ENCODE data around the gene RBM19. TPM values are rescaled to one million over a fixed set of nuclear protein-coding genes. Genes with fewer than 3 reads are reported as not detected.

Gene RBM19
- total RNA-seq, 2 experiments from 2014 or later, result 41.7 to 42.6 TPM

- Mint-ChIP-seq H3K4me3 (no peak overlapping the region), H3K36me3 (peaks cover 2% of the 10 kb centered on the region), H3K27ac (no peak overlapping the region), H3K9me3 (no peaks in the 10 kb centered on the region), H3K27me3 (no peaks in the 10 kb centered on the region), H3K4me1 (no peaks in the 10 kb centered on the region)
- DNase-seq (no peak), ATAC-seq (ENCODE audit: low read depth) (no peak)
- POLR2A ChIA-PET, result no interaction called here
Measured at GRCh38 chr12:113891739-113892520, 74.2 kb downstream of the RBM19 start.

- H3K4me3 Mint-ChIP-seq, result no peak overlapping the region
- no peaks in the 10 kb centered on the region for H3K27me3 Mint-ChIP-seq
- no peak for DNase-seq
- no peaks in the 10 kb centered on the region for H3K4me1 Mint-ChIP-seq
- ATAC-seq (ENCODE audit: low read depth), result no peak
- POLR2A ChIA-PET, result no interaction called here
- no peaks in the 10 kb centered on the region for H3K9me3 Mint-ChIP-seq
- peaks cover 2% of the 10 kb centered on the region for H3K36me3 Mint-ChIP-seq
- no peak overlapping the region for H3K27ac Mint-ChIP-seq
Measured at GRCh38 chr12:113891167-113891692, 74.9 kb downstream of the RBM19 start.

GRCh38 chr12:113889891-113890581 lies 76.1 kb downstream of the RBM19 start:
- H3K36me3 Mint-ChIP-seq, result peaks cover 2% of the 10 kb centered on the region
- no peak for DNase-seq
- H3K9me3 Mint-ChIP-seq, result no peaks in the 10 kb centered on the region
- H3K27ac Mint-ChIP-seq, result no peak overlapping the region
- no peak overlapping the region for H3K4me3 Mint-ChIP-seq
- no peaks in the 10 kb centered on the region for H3K4me1 Mint-ChIP-seq
- H3K27me3 Mint-ChIP-seq, result no peaks in the 10 kb centered on the region
- ATAC-seq (ENCODE audit: low read depth), result no peak
- POLR2A ChIA-PET, result no interaction called here

GRCh38 chr12:113889076-113889475 lies 77.0 kb downstream of the RBM19 start:
- Mint-ChIP-seq H3K9me3 (no peaks in the 10 kb centered on the region), H3K27ac (no peak overlapping the region), H3K27me3 (no peaks in the 10 kb centered on the region), H3K36me3 (peaks cover 2% of the 10 kb centered on the region), H3K4me3 (no peak overlapping the region), H3K4me1 (no peaks in the 10 kb centered on the region)
- no peak for DNase-seq
- no peak for ATAC-seq (ENCODE audit: low read depth)
- POLR2A ChIA-PET, result no interaction called here

- POLR2A ChIA-PET, result no interaction called here
- ATAC-seq (ENCODE audit: low read depth) (no peak), DNase-seq (no peak)
- H3K4me3 Mint-ChIP-seq, result no peak overlapping the region
- peaks cover 2% of the 10 kb centered on the region for H3K36me3 Mint-ChIP-seq
- no peak overlapping the region for H3K27ac Mint-ChIP-seq
- H3K9me3 Mint-ChIP-seq, result no peaks in the 10 kb centered on the region
- H3K4me1 Mint-ChIP-seq, result no peaks in the 10 kb centered on the region
- no peaks in the 10 kb centered on the region for H3K27me3 Mint-ChIP-seq
Measured at GRCh38 chr12:113888435-113888834, 77.7 kb downstream of the RBM19 start.

GRCh38 chr12:113887906-113888305 lies 78.2 kb downstream of the RBM19 start:
- DNase-seq, result no peak
- POLR2A ChIA-PET, result no interaction called here
- H3K27ac Mint-ChIP-seq, result no peak overlapping the region
- no peaks in the 10 kb centered on the region for H3K27me3 Mint-ChIP-seq
- no peaks in the 10 kb centered on the region for H3K9me3 Mint-ChIP-seq
- H3K4me3 Mint-ChIP-seq, result no peak overlapping the region
- no peak for ATAC-seq (ENCODE audit: low read depth)
- H3K4me1 Mint-ChIP-seq, result no peaks in the 10 kb centered on the region
- no peaks in the 10 kb centered on the region for H3K36me3 Mint-ChIP-seq

- no peaks in the 10 kb centered on the region for H3K4me1 Mint-ChIP-seq
- POLR2A ChIA-PET, result no interaction called here
- H3K36me3 Mint-ChIP-seq, result no peaks in the 10 kb centered on the region
- no peaks in the 10 kb centered on the region for H3K9me3 Mint-ChIP-seq
- no peak overlapping the region for H3K27ac Mint-ChIP-seq
- H3K27me3 Mint-ChIP-seq, result no peaks in the 10 kb centered on the region
- H3K4me3 Mint-ChIP-seq, result no peak overlapping the region
- DNase-seq (no peak), ATAC-seq (ENCODE audit: low read depth) (no peak)
Measured at GRCh38 chr12:113886721-113887120, 79.4 kb downstream of the RBM19 start.

- Mint-ChIP-seq H3K4me3 (no peak overlapping the region), H3K27ac (no peak overlapping the region), H3K36me3 (no peaks in the 10 kb centered on the region), H3K27me3 (no peaks in the 10 kb centered on the region), H3K9me3 (no peaks in the 10 kb centered on the region), H3K4me1 (no peaks in the 10 kb centered on the region)
- DNase-seq (no peak), ATAC-seq (ENCODE audit: low read depth) (no peak)
- POLR2A ChIA-PET, result no interaction called here
Measured at GRCh38 chr12:113884392-113884791, 81.7 kb downstream of the RBM19 start.

- DNase-seq (no peak), ATAC-seq (ENCODE audit: low read depth) (no peak)
- H3K27me3 Mint-ChIP-seq, result no peaks in the 10 kb centered on the region
- no peaks in the 10 kb centered on the region for H3K4me1 Mint-ChIP-seq
- H3K9me3 Mint-ChIP-seq, result no peaks in the 10 kb centered on the region
- no peak overlapping the region for H3K27ac Mint-ChIP-seq
- POLR2A ChIA-PET, result no interaction called here
- H3K4me3 Mint-ChIP-seq, result no peak overlapping the region
- peaks cover 2% of the 10 kb centered on the region for H3K36me3 Mint-ChIP-seq
Measured at GRCh38 chr12:113882690-113883089, 83.4 kb downstream of the RBM19 start.

GRCh38 chr12:113880988-113881962 lies 84.8 kb downstream of the RBM19 start:
- Mint-ChIP-seq H3K36me3 (peaks cover 2% of the 10 kb centered on the region), H3K4me1 (no peaks in the 10 kb centered on the region), H3K27ac (no peak overlapping the region), H3K9me3 (no peaks in the 10 kb centered on the region), H3K4me3 (no peak overlapping the region), H3K27me3 (no peaks in the 10 kb centered on the region)
- POLR2A ChIA-PET, result no interaction called here
- DNase-seq (no peak), ATAC-seq (ENCODE audit: low read depth) (no peak)

- Mint-ChIP-seq H3K4me3 (no peak overlapping the region), H3K4me1 (no peaks in the 10 kb centered on the region), H3K9me3 (no peaks in the 10 kb centered on the region), H3K27ac (no peak overlapping the region), H3K36me3 (peaks cover 2% of the 10 kb centered on the region), H3K27me3 (no peaks in the 10 kb centered on the region)
- ATAC-seq (ENCODE audit: low read depth) (no peak), DNase-seq (no peak)
- POLR2A ChIA-PET, result no interaction called here
Measured at GRCh38 chr12:113880326-113880725, 85.8 kb downstream of the RBM19 start.

GRCh38 chr12:113879658-113880057 lies 86.5 kb downstream of the RBM19 start:
- POLR2A ChIA-PET, result no interaction called here
- Mint-ChIP-seq H3K4me3 (no peak overlapping the region), H3K4me1 (no peaks in the 10 kb centered on the region), H3K27ac (no peak overlapping the region), H3K36me3 (peaks cover 2% of the 10 kb centered on the region), H3K27me3 (no peaks in the 10 kb centered on the region), H3K9me3 (no peaks in the 10 kb centered on the region)
- DNase-seq (no peak), ATAC-seq (ENCODE audit: low read depth) (no peak)

GRCh38 chr12:113877607-113878006 lies 88.5 kb downstream of the RBM19 start:
- H3K4me3 Mint-ChIP-seq, result no peak overlapping the region
- ATAC-seq (ENCODE audit: low read depth) (no peak), DNase-seq (no peak)
- no peaks in the 10 kb centered on the region for H3K9me3 Mint-ChIP-seq
- H3K4me1 Mint-ChIP-seq, result no peaks in the 10 kb centered on the region
- POLR2A ChIA-PET, result no interaction called here
- H3K36me3 Mint-ChIP-seq, result peaks cover 2% of the 10 kb centered on the region
- no peaks in the 10 kb centered on the region for H3K27me3 Mint-ChIP-seq
- H3K27ac Mint-ChIP-seq, result no peak overlapping the region
